ENCODE measurements around the gene CCDC24. TPM values are rescaled to one million over a fixed set of nuclear protein-coding genes. Genes with fewer than 3 reads are reported as not detected.

CCDC24 gene
- total and polyA plus RNA-seq, 2 donors (not counting 3 experiments of a cell fraction or from before 2014, with no cell fraction given), result 2.2 to 3.1 TPM

DNA sequence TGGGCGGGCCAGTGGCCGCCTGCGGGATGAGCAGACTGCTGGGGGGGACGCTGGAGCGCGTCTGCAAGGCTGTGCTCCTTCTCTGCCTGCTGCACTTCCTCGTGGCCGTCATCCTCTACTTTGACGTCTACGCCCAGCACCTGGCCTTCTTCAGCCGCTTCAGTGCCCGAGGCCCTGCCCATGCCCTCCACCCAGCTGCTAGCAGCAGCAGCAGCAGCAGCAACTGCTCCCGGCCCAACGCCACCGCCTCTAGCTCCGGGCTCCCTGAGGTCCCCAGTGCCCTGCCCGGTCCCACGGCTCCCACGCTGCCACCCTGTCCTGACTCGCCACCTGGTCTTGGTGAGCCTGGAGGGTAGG, 10.3 kb upstream of the CCDC24 start:
- H3K27me3 ChIP-seq (ENCODE audit: control insufficient read depth in 2 of 2, insufficient read depth in 2 of 2, low read length in 2 of 2), result no peaks in the 10 kb centered on the region
- POLR2A ChIA-PET, result no interaction called here
- no peaks in the 10 kb centered on the region for H3K9me1 ChIP-seq (replicated peaks; ENCODE audit: control insufficient read depth, extremely low read depth, insufficient read depth, low read length)
- no peak overlapping the region for H3K27ac ChIP-seq (ENCODE audit: insufficient read depth, low read depth, low read length)
- dilution Hi-C loops (cut with MboI; ENCODE audit: extremely low pct_ligation_motif_present, low sequenced_read_pairs) (no loop called here), intact Hi-C loops (cut with micrococcal nuclease) (no loop called here)
- peaks cover 0 to 19% of the 10 kb centered on the region in 2 experiments for H3K36me3 ChIP-seq (ENCODE audit: control insufficient read depth in 2 of 2, extremely low read depth in 1 of 2, insufficient read depth in 2 of 2, low read length in 2 of 2)
- TF ChIP-seq POLR2A (IDR thresholded peaks at IDR 0.05; ENCODE audit: low read depth, low read length), result no peak
- no peak for TF ChIP-seq GATA2 (IDR thresholded peaks at IDR 0.05; ENCODE audit: insufficient read depth, insufficient read length, low read depth, low read length)
- TF ChIP-seq EZH2 (IDR thresholded peaks at IDR 0.05; ENCODE audit: borderline replicate concordance, low read depth, low read length, severe bottlenecking), result no peak
- TF ChIP-seq MYC (IDR thresholded peaks at IDR 0.05; ENCODE audit: low read depth, low read length), result no peak
- TF ChIP-seq MAX (IDR thresholded peaks at IDR 0.05; ENCODE audit: insufficient read depth, insufficient read length), result no peak
- no peak for TF ChIP-seq JUN (IDR thresholded peaks at IDR 0.05; ENCODE audit: borderline replicate concordance, insufficient read depth, insufficient read length, low read depth)
- TF ChIP-seq POLR2AphosphoS5 (IDR thresholded peaks at IDR 0.05; ENCODE audit: insufficient read depth, low read depth, low read length), result no peak
- FAIRE-seq, result no peak
- no peaks in the 10 kb centered on the region for H4K20me1 ChIP-seq (replicated peaks; ENCODE audit: control insufficient read depth, extremely low read depth, insufficient read depth, low read length)
- H3K9me3 ChIP-seq (replicated peaks; ENCODE audit: control insufficient read depth, insufficient read depth, low read length), result no peaks in the 10 kb centered on the region
- H3K79me2 ChIP-seq (ENCODE audit: control insufficient read depth, insufficient read depth, low read length), result peaks cover 34% of the 10 kb centered on the region
- BruUV-seq (replicated peaks), result no TSS peak
- no peak overlapping the region for H3K4me3 ChIP-seq (replicated peaks in 1 of 3; ENCODE audit: insufficient read depth in 1 of 3, low read depth in 1 of 3, low read length in 3 of 3)
- H3K4me1 ChIP-seq (ENCODE audit: control insufficient read depth, extremely low read depth, insufficient read depth, low read length), result peaks cover 21% of the 10 kb centered on the region
- H2AFZ ChIP-seq (ENCODE audit: low read depth, low read length), result no peak overlapping the region
- H3K4me2 ChIP-seq (ENCODE audit: insufficient read depth, low read length), result no peak overlapping the region
- CTCF ChIA-PET, result no interaction called here
- no peak for DNase-seq (ENCODE audit: low read depth, low spot score)
- H3K9ac ChIP-seq (replicated peaks; ENCODE audit: extremely low read depth, insufficient read depth, low read length), result no peak overlapping the region

GRCh38 chr1:43981636-43982035, 9.8 kb upstream of the CCDC24 start:
- Histone ChIP-seq H3K27me3 (ENCODE audit: control insufficient read depth in 2 of 2, insufficient read depth in 2 of 2, low read length in 2 of 2) (no peaks in the 10 kb centered on the region), H3K27ac (ENCODE audit: insufficient read depth, low read depth, low read length) (no peak overlapping the region), H3K4me3 (replicated peaks in 1 of 3; ENCODE audit: insufficient read depth in 1 of 3, low read depth in 1 of 3, low read length in 3 of 3) (no peak overlapping the region), H2AFZ (ENCODE audit: low read depth, low read length) (no peak overlapping the region), H4K20me1 (replicated peaks; ENCODE audit: control insufficient read depth, extremely low read depth, insufficient read depth, low read length) (no peaks in the 10 kb centered on the region), H3K9me3 (replicated peaks; ENCODE audit: control insufficient read depth, insufficient read depth, low read length) (no peaks in the 10 kb centered on the region), H3K9me1 (replicated peaks; ENCODE audit: control insufficient read depth, extremely low read depth, insufficient read depth, low read length) (no peaks in the 10 kb centered on the region), H3K79me2 (ENCODE audit: control insufficient read depth, insufficient read depth, low read length) (peaks cover 29% of the 10 kb centered on the region), H3K4me1 (ENCODE audit: control insufficient read depth, extremely low read depth, insufficient read depth, low read length) (peaks cover 17% of the 10 kb centered on the region), H3K36me3 (ENCODE audit: control insufficient read depth in 2 of 2, extremely low read depth in 1 of 2, insufficient read depth in 2 of 2, low read length in 2 of 2) (peaks cover 0 to 17% of the 10 kb centered on the region in 2 experiments), H3K9ac (replicated peaks; ENCODE audit: extremely low read depth, insufficient read depth, low read length) (no peak overlapping the region), H3K4me2 (ENCODE audit: insufficient read depth, low read length) (no peak overlapping the region)
- FAIRE-seq, result no peak
- intact Hi-C loops (cut with micrococcal nuclease) (no loop called here), dilution Hi-C loops (cut with MboI; ENCODE audit: extremely low pct_ligation_motif_present, low sequenced_read_pairs) (no loop called here)
- ChIA-PET CTCF (no interaction called here), POLR2A (no interaction called here)
- no peak for DNase-seq (ENCODE audit: low read depth, low spot score)
- no TSS peak for BruUV-seq (replicated peaks)
- TF ChIP-seq MAX (IDR thresholded peaks at IDR 0.05; ENCODE audit: insufficient read depth, insufficient read length), result no peak
- no peak for TF ChIP-seq GATA2 (IDR thresholded peaks at IDR 0.05; ENCODE audit: insufficient read depth, insufficient read length, low read depth, low read length)
- no peak for TF ChIP-seq JUN (IDR thresholded peaks at IDR 0.05; ENCODE audit: borderline replicate concordance, insufficient read depth, insufficient read length, low read depth)
- TF ChIP-seq, protein P1, sequence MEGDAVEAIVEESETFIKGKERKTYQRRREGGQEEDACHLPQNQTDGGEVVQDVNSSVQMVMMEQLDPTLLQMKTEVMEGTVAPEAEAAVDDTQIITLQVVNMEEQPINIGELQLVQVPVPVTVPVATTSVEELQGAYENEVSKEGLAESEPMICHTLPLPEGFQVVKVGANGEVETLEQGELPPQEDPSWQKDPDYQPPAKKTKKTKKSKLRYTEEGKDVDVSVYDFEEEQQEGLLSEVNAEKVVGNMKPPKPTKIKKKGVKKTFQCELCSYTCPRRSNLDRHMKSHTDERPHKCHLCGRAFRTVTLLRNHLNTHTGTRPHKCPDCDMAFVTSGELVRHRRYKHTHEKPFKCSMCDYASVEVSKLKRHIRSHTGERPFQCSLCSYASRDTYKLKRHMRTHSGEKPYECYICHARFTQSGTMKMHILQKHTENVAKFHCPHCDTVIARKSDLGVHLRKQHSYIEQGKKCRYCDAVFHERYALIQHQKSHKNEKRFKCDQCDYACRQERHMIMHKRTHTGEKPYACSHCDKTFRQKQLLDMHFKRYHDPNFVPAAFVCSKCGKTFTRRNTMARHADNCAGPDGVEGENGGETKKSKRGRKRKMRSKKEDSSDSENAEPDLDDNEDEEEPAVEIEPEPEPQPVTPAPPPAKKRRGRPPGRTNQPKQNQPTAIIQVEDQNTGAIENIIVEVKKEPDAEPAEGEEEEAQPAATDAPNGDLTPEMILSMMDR (IDR thresholded peaks at IDR 0.05; ENCODE audit: extremely low read depth in 1 of 2, insufficient read depth in 1 of 2, low read depth in 1 of 2, low read length in 2 of 2), result no peak
- TF ChIP-seq POLR2AphosphoS5 (IDR thresholded peaks at IDR 0.05; ENCODE audit: insufficient read depth, low read depth, low read length), result no peak
- no peak for TF ChIP-seq MYC (IDR thresholded peaks at IDR 0.05; ENCODE audit: low read depth, low read length)
- no peak for TF ChIP-seq FOS (IDR thresholded peaks at IDR 0.05; ENCODE audit: borderline replicate concordance, insufficient read depth, low read length)
- TF ChIP-seq EZH2 (IDR thresholded peaks at IDR 0.05; ENCODE audit: borderline replicate concordance, low read depth, low read length, severe bottlenecking), result no peak
- TF ChIP-seq POLR2A (IDR thresholded peaks at IDR 0.05; ENCODE audit: low read depth, low read length), result no peak

All from endothelial cell of umbilical vein (primary cell).